ENCODE results near the gene LOXL1.
A peak's percentile ranks its signal among the peaks of the same experiment; 100 is the strongest.
"Not testable (repeated sequence)": the region's sequence is repeated elsewhere in the genome, so short reads cannot be mapped to it uniquely, and the experiment has no call there.

The LOXL1 gene

DNA sequence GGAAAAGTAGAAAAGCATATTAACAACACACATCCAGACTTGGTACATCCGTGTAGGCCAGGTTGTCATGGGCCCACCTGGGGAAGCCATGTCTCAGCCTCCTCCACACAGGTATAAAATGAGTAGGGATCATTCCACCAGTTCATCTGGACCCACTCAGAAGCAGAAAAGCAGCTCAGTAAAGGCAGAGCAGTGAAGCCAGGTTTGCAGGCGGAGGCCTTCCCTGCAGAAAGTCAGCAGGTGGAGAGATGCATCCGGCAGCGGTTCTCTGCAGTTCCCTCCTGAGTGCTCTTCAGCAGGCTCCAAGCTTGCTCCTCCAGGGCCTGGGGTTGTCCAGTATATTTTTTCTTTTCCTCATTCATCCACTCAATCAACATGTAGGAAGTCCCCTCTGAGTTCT, 22.1 kb downstream of the LOXL1 start:
- H3K4me3 ChIP-seq (ENCODE audit: low read length), result no peak overlapping the region
- DNase-seq (ENCODE audit: low read depth, low spot score), result no peak

DNA sequence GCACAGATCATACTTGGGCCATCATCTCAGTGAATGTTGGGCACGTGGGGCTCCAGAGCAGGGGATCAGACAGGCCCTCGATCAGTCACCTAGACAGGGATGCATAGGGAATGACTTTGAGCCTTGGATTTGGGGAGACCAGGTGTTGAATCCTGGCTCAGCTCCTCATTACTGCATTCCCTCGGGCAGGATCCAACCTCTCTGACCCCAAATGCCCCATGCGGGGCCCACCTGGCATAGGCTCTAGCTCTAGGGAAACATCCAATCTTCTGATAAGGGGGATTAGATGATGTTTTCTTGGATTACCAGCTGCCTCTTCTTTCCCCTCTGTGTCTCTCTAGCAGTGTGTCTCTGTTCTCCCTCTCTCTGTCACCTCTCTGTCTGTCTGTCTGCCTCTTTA, 22.7 kb downstream of the LOXL1 start:
- DNase-seq (ENCODE audit: low read depth, low spot score), result no peak
- H3K4me3 ChIP-seq (ENCODE audit: low read length), result no peak overlapping the region

DNA sequence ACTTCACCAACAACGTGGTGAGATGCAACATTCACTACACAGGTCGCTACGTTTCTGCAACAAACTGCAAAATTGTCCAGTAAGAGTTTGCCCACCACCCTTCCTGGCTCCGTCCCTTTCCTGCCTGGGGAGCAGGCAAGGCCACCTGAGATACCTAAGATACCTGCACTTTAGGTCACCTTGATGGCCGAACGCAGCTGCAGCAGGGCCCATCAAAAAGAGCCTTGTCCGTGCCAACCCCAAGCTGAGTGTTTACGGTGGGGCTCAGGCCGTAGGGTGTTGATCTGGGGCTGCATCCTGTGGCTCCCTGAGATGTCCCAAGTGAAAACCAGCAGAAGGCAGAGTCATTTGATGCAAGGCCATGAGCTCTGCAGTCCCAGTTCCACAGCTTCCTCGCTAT, 23.2 kb downstream of the LOXL1 start:
- H3K4me3 ChIP-seq (ENCODE audit: low read length), result no peak overlapping the region
- no peak for DNase-seq (ENCODE audit: low read depth, low spot score)

DNA sequence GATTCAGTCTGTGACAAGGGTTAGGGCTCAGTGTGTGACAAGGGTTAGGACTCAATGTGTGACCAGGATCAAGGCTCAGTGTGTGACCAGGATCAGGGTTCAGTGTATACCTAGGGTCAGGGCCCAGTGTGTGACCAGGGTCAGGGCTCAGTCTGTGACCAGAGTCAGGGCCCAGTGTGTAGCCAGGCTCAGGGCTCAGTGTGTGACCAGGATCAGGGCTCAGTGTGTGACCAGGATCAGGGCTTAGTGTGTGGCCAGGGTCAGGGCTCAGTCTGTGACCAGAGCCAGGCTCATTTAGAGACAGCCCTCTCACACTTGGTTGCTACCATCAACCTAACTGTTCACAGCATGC, 24.2 kb downstream of the LOXL1 start:
- H3K4me3 ChIP-seq (ENCODE audit: low read length), result no peak overlapping the region
- no peak for DNase-seq (ENCODE audit: low read depth, low spot score)

DNA sequence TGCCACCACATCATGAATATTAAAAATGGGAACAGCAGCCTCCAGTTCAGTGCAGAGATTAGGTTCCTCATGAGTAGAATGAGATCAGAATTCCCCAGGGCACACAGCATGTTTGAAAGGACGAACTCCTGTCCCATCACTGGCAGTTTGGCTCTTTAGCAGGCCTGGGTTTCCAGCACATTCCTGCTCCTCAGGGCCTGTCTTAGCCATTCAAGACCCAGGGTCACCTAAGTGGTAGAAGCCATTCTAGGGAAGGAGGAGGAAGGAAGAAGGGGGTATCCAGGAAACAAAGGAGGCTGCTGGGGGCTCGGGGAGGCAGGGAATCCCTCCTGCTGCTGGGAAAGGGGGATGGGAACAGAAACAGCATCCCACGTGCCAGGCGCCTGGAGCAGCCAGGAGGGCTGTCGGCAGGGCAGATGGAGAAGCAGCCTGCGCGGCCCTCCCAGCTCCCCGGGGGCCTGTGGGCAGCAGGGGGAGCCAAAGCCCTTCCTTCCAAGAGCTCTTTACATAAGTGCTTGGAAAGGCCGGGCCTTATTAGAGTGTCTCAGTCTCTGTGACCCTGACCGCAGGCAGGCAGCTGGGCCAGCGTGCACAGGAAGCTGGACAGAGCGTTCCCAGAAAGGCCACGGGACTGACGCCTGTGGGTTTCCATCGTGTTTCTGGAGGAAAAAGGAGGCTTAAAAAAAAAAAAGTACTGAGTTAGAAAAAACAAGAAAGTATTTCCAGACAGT, 24.7 kb downstream of the LOXL1 start:
- peak; percentile 59 for DNase-seq (ENCODE audit: low read depth, low spot score)
- H3K4me3 ChIP-seq (ENCODE audit: low read length), result no peak overlapping the region

DNA sequence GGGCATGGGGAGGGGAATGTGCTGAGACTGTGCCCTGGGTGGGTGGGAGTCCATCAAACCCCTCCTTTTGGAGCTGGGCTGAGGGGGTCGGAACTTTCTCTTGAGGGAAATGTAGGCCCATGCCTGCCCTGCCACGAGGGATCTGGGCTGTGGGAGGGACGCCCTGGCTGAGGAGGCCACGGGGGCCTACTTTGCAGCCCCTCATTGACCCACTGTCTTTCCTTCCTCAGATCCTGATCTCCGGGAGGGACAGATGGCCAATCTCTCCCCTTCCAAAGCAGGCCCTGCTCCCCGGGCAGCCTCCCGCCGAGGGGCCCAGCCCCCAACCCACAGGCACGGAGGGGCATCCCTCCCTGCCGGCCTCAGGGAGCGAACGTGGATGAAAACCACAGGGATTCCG, 25.3 kb downstream of the LOXL1 start:
- DNase-seq (ENCODE audit: low read depth, low spot score), result no peak
- no peak overlapping the region for H3K4me3 ChIP-seq (ENCODE audit: low read length)

DNA sequence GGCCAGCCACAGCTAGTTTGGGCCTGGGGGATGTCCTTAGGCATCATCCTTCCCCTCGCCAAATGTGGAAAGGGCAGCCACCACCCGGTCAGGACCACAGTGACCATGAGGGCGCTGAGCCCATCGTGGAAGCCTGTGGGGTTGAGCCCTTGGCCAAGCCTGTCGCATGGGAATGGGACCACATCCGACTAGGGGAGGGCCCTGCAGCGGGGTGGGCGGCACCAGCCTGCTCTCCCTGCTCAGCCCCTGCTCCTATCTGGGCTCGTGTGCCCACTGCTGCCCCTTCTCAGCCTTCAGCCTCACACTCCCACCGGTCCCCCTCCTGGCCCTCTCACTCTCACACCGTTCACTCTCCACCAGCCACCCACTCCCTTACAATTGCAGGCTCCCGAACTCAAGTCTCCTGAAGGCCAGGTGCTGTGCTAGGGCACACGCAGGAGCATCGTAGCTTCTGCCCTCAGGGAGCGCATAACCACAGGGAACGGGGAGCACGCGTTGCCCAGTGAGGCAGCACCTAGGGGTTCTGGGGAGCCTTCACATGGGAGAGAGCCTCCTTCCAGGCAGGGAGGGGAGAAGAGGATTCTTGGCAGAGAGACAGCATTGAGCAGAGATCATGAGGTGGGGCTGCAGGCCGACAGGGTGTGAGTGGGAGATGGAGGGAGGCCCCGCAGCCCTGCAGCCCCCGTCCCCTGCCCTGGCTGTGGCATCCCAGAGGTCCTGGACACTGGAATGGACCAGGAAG, 26.1 kb downstream of the LOXL1 start:
- no peak overlapping the region for H3K4me3 ChIP-seq (ENCODE audit: low read length)
- DNase-seq (ENCODE audit: low read depth, low spot score), result no peak

DNA sequence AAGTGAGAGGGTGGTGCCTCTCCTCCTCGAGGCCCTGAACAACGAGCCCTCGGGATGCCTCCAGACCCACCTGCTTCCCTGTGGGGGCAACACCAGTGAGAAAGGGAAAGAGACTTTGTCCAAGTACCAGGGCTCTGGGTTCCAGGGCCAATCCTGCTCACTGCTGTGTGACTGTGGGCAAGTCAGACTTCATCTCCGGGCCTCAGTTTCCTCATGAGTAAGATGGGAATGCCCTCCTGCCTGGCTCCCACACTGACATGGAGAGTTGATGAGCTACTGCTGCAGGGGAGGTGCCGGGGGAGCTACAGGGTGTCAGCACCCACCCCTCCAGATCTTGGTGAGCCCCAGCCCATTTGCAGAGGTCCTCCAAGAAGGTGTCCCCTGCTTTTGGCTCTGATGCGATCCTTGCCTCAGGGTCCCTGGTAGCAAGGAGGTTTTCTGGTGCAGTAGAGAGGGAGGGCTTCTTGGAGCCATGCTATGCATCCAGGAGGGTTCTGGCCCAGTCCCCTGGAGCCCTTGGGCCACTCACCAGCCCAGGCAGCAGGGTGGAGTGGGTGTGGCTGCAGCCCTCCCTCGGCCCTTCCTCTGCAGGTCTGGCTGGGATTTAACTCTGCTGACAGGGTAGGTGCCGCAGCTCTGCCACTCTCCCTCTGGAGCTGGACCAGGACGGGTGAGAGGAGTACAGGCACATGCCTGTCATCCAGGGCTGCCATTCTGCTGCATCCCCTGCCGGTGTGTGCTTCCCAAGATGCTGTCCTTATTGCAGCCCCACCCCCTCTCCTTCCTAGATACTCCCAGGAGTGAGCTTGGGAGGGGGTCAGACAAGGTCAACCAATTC, 26.9 kb downstream of the LOXL1 start:
- H3K4me3 ChIP-seq (ENCODE audit: low read length), result no peak overlapping the region
- no peak for DNase-seq (ENCODE audit: low read depth, low spot score)

DNA sequence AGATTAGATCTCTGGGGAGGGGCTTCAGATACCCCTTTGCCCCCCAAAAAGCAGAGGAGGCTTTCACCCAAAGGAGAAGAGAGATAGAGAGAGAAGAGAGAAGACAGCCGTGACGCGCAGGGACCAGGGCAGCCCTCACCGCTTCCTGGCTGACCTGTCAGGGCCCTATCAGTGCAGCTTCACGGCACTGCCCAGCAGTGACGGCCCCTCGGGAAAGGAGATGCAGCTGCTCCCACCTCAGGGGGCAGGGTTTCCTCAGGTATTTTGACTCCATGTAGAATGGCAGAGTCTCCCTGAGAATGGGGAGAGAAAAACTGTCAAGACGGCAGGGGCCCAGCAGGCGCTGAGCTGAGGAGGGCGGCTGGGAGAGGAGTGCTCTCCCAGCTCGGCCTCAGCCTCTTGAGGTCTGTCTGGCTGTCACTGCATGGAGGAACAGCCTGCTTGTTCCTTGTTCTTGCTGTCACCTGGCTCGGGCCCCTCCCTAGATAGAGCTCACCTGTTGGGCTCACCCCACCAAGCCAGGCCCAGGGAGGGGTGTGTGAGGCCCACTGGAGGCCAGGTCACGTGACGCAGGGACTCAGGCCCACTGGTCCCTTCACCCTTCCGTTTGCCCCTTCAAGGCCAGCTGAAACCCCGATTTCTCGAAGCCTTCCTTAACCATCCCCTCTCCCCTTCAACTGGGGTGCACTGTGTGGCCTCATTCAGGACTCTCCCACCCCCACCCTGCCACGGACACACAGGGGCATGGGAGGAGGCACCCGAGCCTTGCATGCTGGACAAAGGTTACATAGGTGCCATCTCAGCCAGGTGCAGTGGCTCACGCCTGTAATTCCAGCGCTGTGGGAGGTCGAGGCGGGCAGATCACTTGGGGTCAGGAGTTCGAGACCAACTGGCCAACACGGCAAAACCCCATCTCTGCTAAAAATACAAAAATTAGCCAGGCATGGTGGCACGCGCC, 28.2 kb downstream of the LOXL1 start:
- no peak for DNase-seq (ENCODE audit: low read depth, low spot score)

DNA sequence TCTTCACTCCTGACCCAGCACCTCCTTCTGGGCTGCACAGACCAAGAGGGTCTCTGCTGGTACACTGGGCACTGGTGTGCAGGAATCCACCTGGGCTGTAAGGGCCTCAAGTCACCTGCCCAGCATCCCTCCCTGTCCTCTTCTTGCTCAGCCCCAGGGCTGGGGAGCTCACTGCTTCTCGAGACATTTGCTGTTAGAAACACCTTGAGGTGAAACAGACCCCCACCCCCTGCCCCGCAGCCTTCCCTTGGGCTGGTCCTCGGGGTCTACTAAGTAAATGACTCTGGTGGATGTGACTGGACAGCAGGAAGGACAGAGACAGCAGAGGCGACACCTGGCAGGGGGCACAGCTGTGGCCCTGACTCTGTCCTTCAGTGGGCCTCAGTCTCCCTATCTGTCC, 29.1 kb downstream of the LOXL1 start:
- H3K4me3 ChIP-seq (ENCODE audit: low read length), result no peak overlapping the region
- no peak for DNase-seq (ENCODE audit: low read depth, low spot score)

More for the DNA sequence above, 28.2 kb downstream of the LOXL1 start:
- H3K4me3 ChIP-seq (ENCODE audit: low read length), result no peak overlapping the region

DNA sequence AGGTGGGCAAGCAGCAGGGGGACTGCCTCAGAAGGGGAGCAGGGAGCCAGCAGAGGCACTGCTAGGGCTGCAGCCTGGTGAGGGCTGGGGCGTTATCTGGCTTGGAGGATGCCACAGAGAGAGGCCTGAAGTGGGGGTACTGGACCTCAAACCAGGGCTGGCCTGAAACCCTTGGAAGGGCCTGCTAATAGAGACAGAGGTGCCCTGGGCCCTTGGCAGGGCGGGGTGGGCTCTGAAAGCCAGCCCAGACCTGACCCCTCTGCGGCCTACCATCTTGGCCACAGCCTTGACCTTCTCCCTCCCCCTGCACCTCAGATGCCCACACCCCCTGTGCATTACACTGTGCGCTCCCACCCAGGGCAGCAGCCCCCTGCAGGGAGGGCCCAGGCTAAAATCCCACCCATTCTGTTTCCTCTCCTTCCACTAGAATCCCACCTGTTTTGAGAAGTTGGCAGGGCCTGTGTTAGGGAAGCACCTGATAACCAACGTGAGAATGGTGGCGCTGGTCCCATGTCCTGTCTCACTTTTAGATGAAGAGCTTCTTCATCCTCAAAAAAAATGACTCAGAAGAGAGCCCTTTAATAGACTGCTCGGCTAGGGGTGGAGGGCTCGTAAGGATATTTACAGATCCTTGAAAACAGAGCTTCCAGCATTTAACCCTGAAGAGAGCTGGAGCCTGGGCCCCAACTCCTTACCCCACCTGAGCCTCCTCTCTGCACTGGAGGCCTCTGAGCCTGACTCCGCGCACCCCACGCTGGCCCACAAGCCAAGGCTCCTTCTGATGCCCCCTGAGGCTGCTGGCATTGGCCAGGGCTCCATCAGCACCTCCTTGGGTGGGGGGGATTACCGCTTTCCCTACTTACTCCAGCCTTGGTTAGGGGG, 29.8 kb downstream of the LOXL1 start:
- DNase-seq (ENCODE audit: low read depth, low spot score), result no peak
- no peak overlapping the region for H3K4me3 ChIP-seq (ENCODE audit: low read length)

DNA sequence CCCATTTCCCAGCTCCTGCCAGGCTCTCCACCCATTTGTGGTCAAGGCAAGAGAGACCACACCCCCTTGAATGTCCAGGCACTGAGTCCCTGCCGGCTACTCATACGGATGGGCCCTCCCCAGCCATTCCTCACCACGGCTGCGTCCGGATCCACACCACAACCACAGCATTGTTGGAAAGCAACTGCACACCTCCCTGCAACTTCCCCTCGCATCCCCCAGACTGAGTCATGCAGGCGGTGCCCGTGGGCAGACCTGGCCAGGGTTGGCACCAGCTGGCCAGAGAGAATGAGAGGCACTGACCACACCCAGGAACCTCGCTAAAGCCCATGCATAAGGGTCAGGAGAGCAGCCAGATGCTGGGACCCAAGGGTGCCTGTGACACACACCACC, 30.5 kb downstream of the LOXL1 start:
- DNase-seq (ENCODE audit: low read depth, low spot score), result no peak
- no peak overlapping the region for H3K4me3 ChIP-seq (ENCODE audit: low read length)

DNA sequence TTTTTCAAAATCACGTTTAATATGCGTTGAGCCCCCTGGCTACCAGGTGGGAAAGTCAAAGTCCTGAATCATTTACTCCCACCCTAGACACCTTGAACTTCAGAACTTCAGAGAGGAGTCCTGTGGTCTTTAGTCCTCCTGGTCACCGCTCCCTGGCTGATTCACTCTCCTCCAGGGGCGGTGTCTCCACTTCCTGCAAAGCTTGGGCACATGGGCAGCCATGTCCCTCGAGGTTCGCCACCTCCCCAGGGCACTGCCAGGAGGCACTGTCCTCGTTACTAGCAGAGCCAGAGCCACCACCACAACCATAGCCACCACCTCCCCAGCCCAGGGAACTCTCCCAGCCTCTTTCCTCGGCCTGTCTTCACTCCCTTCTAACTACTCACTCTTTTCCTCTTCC, 31.0 kb downstream of the LOXL1 start:
- H3K4me3 ChIP-seq (ENCODE audit: low read length), result no peak overlapping the region
- no peak for DNase-seq (ENCODE audit: low read depth, low spot score)

DNA sequence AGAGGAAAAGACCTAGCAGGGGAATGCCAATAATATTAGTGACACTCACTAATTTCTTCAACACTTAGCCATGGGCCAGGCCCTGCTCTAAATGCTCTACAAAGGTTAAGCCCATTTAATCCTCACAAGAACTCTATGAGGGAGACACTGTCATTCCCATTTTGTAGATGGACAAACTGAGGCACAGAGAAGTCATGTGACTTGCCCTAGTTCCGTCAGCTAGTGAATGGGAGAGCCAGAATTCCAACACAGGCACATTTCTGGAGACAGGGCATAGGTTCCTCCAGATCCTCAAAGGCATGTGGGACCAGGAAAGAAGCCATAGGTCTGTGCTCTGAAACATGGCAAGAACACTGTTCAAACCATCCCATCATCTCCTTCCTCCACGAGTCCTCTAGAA, 31.5 kb downstream of the LOXL1 start:
- no peak for DNase-seq (ENCODE audit: low read depth, low spot score)
- no peak overlapping the region for H3K4me3 ChIP-seq (ENCODE audit: low read length)

DNA sequence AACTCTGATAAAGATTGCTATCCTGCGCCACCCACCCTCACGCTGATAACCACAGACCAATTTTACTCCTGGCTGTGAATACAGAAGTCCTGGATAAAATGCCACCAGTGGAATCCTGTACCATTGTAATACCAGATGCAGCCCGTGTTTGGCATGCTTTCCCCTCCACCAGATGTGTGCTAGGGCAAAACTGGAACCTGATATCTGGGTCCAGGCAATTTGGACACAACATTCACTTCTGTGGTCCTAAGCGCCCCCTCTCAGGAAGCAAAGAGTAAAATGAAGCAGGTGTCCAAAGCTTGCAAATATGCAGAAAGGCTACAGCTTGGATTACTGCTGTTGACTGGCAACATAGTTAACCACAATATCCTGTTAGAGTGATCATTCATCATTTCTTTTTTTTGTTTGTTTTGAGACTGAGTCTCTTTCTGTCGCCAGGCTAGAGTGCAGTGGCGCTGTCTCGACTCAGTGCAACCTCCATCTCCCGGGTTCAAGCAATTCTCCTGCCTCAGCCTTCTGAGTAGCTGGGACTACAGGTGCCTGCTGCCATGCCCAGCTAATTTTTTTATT, 32.8 kb downstream of the LOXL1 start:
- DNase-seq (ENCODE audit: low read depth, low spot score), result peak; percentile 88
- H3K4me3 ChIP-seq (ENCODE audit: low read length), result peak overlapping the region; percentile 20; the same call in 1 of the 2 replicates

DNA sequence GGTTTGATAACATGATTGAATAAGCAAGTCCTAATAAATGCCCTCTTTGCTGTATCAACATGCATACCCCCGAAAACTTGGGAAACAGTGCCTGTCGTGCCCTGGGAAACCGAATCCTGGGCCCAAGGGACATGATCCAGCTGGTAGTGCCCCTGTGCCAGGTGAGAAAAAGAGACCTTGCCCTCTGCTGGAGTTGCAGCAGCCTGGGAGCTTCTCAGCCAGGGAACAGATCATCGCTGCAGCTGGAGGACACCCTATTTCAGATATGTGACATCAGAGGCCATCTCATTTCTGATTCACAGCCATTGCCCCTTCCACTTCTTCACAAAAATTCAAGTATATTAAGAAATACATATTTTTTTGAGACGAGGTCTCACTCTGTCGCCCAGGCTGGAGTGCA, 33.5 kb downstream of the LOXL1 start:
- no peak overlapping the region for H3K4me3 ChIP-seq (ENCODE audit: low read length)
- no peak for DNase-seq (ENCODE audit: low read depth, low spot score)

DNA sequence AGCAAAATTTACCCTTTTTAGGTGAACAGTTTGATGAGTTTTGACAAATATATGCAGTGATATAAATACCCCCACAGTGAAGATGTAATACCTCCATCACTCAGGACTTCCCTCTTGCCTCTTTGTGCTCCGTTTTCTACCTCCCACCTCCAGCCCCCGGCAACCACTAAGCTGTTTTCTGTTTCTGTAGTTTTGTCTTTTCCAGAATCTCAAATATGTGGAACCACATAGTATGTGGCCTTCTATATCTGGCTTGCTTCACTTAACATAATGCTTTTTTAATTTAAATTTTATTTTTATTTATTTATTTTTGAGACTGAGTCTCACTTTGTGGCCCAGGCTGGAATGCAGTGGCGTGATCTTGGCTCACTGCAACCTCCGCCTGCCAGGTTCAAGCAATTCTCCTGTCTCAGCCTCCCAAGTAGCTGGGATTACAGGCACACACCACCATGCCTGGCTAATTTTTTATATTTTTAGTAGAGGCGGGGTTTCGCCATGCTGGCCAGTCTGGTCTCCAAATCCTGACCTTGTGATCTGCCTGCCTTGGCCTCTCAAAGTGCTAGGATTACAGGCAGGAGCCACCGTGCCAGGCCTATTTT, 34.3 kb downstream of the LOXL1 start:
- H3K4me3 ChIP-seq (ENCODE audit: low read length); DNase-seq (ENCODE audit: low read depth, low spot score): not testable (repeated sequence)
